Immature natural killer cell (primary cell): ENCODE results near the gene DEFB118. TPM values are rescaled to one million over a fixed set of nuclear protein-coding genes. Genes with fewer than 3 reads are reported as not detected.

ENCODE experiments used
- DNase-seq, 3 donors: peaks; one replicate each; pipeline ENCODE4 v3.0.0; 2022; ENCODE audit warnings: mixed read lengths in 1 of 3
- H3K27ac Mint-ChIP-seq, 6 donors: one replicate each; pipeline ENCODE4 v1.8.0; 2020; ENCODE audit warnings: mixed read lengths in 6 of 6, mild to moderate bottlenecking in 5 of 6, inconsistent platforms in 4 of 6, moderate library complexity in 3 of 6
- H3K27me3 Mint-ChIP-seq, 3 donors: one replicate each; pipeline ENCODE4 v1.8.0; 2020 to 2021; ENCODE audit warnings: low read depth in 3 of 3, mild to moderate bottlenecking in 3 of 3, mixed read lengths in 3 of 3, moderate library complexity in 3 of 3, inconsistent platforms in 1 of 3
- H3K36me3 Mint-ChIP-seq, 3 donors: one replicate each; pipeline ENCODE4 v1.8.0; 2020; ENCODE audit warnings: mixed read lengths in 3 of 3, inconsistent platforms in 2 of 3, mild to moderate bottlenecking in 2 of 3
- H3K4me1 Mint-ChIP-seq, 2 donors: one replicate each; pipeline ENCODE4 v1.8.0; 2020; ENCODE audit warnings: inconsistent platforms in 2 of 2, mild to moderate bottlenecking in 2 of 2, mixed read lengths in 2 of 2, moderate library complexity in 1 of 2
- H3K4me3 Mint-ChIP-seq, 5 donors: one replicate each; pipeline ENCODE4 v1.8.0; 2020; ENCODE audit warnings: mild to moderate bottlenecking in 5 of 5, mixed read lengths in 5 of 5, inconsistent platforms in 3 of 5, moderate library complexity in 3 of 5
- H3K9me3 Mint-ChIP-seq, 6 donors: one replicate each; pipeline ENCODE4 v1.8.0; 2020; ENCODE audit warnings: mild to moderate bottlenecking in 6 of 6, mixed read lengths in 6 of 6, inconsistent platforms in 4 of 6, moderate library complexity in 3 of 6
- polyA plus RNA-seq, 3 donors: library from polyadenylated mRNA; unstranded; fragments of 300-500 nt; fragmentation: Illumina TruSeq; gene quantifications; one replicate each; pipeline ENCODE4 v1.2.3, GENCODE V29; 2021

Gene DEFB118
- polyA plus RNA-seq, 3 donors from 2014 or later, result not detected

DNA sequence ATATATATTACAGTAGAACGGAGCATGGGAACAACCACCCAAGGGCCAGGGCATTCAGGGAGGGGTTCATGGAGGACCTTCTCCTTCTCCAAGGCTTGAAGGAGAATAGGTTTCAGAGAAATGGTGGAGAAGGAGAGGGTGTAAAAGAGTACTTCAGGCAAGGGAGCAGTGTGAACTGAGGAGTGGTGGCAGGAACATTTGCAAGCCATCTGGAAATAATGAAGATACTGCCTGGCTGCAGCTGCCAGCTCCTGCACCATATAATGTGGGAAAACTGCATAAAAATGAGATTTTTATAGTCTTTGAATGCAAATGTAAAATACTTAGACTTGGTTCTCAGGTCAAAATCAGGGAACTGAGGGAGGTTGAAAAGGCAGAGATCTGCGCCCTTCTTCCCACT lies 47.3 kb downstream of the DEFB118 start:
- Mint-ChIP-seq H3K9me3 (peaks cover 0 to 5% (median 0%) of the 10 kb centered on the region in 6 donors), H3K4me1 (no peaks in the 10 kb centered on the region), H3K27me3 (peaks cover 5 to 8% (median 6%) of the 10 kb centered on the region in 3 donors), H3K36me3 (no peaks in the 10 kb centered on the region), H3K4me3 (no peak overlapping the region), H3K27ac (no peak overlapping the region)
- DNase-seq, result no peak

DNA sequence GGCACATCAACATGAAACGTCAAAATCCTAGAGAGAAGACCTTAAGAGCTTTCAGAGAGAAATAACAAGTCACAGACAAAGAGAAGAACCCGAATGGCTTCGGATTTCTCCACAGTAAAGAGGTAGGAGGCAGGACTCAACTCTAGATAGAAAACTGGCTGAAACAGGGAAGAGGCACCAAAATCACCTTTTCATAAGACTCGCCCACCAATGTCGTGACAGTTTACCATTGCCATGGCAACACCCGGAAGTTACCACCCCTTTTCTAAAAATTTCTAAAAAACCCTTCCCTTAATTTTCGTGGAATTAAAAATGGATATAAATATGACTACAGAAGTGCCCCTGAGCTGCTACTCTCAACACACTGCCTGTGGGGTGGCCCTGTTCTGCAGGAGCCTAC lies 49.9 kb downstream of the DEFB118 start:
- DNase-seq, result no peak
- no peak overlapping the region for H3K27ac Mint-ChIP-seq
- peaks cover 4 to 8% (median 4%) of the 10 kb centered on the region in 3 donors for H3K27me3 Mint-ChIP-seq
- H3K9me3 Mint-ChIP-seq, result peaks cover 0 to 4% (median 0%) of the 10 kb centered on the region in 6 donors
- H3K36me3 Mint-ChIP-seq, result no peaks in the 10 kb centered on the region
- no peak overlapping the region for H3K4me3 Mint-ChIP-seq
- no peaks in the 10 kb centered on the region for H3K4me1 Mint-ChIP-seq

Other genes starting within 250 kb of the DEFB118 start
- gene DEFB115, start 110.9 kb upstream of the DEFB118 start, polyA plus RNA-seq, result not detected
- gene DEFB116, start 60.0 kb upstream of the DEFB118 start, polyA plus RNA-seq, result not detected
- not detected for gene DEFB119, start 22.0 kb downstream of the DEFB118 start, polyA plus RNA-seq
- not detected for gene DEFB121, start 37.6 kb downstream of the DEFB118 start, polyA plus RNA-seq
- gene DEFB123, start 72.0 kb downstream of the DEFB118 start, polyA plus RNA-seq, result not detected
- gene DEFB124, start 106.5 kb downstream of the DEFB118 start, polyA plus RNA-seq, result not detected
- not detected for gene REM1, start 106.7 kb downstream of the DEFB118 start, polyA plus RNA-seq
- gene HM13, start 145.8 kb downstream of the DEFB118 start, polyA plus RNA-seq, result 100 to 1,000 TPM; 112 to 167 (median 152) TPM
- 1 to 10 TPM; 1.4 to 4.2 (median 1.9) TPM for gene ID1, start 236.7 kb downstream of the DEFB118 start, polyA plus RNA-seq